Pulmonary artery endothelial cell (primary cell): ENCODE measurements around the gene VILL. TPM values are rescaled to one million over a fixed set of nuclear protein-coding genes. Genes with fewer than 3 reads are reported as not detected.
A peak's percentile ranks its signal among the peaks of the same experiment; 100 is the strongest.
"Not testable (repeated sequence)": the region's sequence is repeated elsewhere in the genome, so short reads cannot be mapped to it uniquely, and the experiment has no call there.

Experiments used
- DNase-seq: peaks from one replicate; pipeline ENCODE4 v3.0.0-alpha.2; 2011; ENCODE audit warnings: low read depth, low spot score
- total RNA-seq: library from RNA; depleted of rRNA; stranded (reverse); fragments of >200 nt; gene quantifications from 2 replicates; pipeline ENCODE4 v1.2.3, GENCODE V29; 2014

Gene VILL
- total RNA-seq, 1 donor from 2014 or later = 5.6 TPM

DNA sequence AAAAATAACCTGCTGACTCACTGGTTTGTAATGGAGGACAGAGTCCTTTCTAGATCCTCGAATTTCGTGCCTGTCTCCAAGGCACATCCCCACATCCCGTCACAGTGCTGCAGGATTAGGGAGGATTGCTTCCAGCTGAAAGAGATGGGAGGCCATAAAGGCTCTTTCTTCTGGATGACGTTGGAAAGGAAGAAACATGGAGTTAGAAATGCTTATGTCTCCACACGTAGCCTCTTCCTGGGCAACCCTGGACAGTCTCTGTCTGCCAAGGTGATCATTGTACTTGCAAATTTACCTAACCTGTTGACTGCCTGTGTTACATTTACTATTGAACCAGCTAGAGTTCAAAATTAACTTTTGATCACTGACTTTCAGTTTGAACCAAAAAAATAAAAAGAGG lies 27.6 kb upstream of the VILL start:
- no peak for DNase-seq

DNA sequence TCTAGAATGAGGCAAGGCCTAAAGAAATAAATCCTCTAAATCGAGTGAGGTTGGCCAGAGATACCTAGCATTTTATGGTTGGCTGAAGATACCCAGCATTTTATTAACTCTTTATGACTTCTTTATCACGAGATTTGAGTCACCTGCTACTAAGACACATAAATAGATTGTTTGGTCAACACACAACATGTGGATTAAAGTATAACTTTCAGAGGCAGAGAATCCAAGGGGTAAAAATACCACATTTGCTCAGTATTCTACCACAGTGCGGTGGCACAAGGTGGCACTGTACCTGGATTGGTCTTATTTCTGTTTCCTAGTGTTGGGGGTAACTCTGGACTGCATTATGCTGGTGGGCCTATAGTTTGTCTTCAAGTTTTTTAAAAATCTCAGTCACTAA lies 27.0 kb upstream of the VILL start:
- DNase-seq = no peak

DNA sequence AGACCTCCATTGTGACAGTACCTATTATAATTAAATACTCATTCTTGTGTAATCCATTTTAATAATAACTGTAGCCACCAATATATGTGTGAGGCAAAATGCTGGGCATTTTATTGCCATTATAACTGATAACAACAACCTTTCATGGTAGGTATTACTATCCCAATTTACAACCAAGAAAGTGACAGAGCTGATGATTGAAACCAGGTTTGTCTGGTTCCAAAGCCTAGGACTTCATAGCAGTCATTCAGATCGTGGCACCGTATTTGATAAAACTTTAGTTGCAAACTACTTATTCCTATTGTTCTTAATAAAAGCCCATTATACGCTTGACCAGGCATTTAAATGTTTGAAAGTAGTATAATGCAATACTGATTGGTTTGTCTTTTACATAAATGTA lies 26.4 kb upstream of the VILL start:
- DNase-seq = no peak

DNA sequence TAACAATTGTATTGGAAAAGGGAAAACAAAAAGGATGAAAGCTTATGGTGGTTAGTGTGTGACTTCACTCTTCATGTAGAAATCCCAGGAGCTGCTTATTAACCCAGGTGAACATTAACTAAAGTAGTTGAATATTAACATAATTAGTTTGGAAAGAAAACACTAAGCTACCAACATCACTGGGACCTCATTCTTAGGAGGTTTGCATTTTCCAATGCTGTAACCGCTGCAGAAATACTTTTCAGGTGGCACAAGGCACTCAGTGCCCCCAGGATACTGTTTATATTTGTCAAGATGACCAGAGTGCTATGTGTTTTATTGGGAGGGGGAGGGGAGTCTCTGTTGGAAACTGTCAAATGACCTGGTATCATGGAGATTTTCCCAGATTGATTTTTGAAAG lies 25.9 kb upstream of the VILL start:
- no peak for DNase-seq

DNA sequence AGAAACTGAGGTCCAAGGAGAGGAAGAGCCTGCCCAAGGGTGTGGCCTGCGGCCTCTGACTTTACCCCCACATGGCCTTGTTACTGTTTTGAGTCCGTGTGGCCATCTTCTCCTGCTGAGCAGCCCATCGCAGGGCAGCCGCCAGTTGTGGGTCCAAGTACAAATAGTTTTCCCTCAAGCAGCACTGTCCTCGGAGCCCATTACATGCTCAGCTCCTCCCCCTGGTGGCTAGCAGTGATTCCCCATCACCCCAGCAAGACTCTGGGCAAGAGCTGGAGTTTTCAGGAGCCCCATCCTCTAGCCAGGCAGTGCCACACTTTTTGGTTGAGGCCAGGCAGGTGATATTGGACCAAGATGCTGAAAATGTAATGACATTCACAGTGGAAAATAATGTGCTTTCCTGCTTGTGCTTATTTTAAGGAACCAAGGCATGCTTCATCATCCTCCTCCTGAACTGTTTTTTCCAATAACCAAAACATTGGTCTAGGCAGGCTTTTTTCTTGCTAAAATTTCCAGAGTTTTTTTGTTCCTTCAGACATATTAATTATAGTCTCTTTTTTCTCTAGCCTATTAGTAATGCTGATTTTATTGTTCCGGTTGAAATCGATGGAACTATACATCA lies 23.2 kb upstream of the VILL start:
- DNase-seq = peak; percentile 30

DNA sequence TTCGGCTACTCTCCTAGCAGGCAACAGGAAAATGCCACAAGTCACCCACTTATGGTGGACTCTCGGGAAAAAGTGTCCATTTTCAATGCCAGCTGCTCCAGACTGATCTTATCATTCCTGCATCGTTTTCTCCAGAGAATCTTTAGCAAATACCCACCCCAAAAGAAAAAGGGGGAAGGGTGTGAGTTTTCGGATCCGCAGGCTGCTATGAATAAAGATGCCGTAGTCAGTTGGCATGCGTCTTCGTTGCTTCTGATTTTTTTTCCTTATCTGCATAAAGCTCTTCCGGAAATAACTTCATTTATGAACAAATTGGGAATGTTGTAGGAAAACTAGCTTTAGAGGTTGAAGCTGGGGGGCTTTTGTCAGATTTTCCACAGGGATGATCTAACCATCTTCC lies 22.4 kb upstream of the VILL start:
- DNase-seq = no peak

DNA sequence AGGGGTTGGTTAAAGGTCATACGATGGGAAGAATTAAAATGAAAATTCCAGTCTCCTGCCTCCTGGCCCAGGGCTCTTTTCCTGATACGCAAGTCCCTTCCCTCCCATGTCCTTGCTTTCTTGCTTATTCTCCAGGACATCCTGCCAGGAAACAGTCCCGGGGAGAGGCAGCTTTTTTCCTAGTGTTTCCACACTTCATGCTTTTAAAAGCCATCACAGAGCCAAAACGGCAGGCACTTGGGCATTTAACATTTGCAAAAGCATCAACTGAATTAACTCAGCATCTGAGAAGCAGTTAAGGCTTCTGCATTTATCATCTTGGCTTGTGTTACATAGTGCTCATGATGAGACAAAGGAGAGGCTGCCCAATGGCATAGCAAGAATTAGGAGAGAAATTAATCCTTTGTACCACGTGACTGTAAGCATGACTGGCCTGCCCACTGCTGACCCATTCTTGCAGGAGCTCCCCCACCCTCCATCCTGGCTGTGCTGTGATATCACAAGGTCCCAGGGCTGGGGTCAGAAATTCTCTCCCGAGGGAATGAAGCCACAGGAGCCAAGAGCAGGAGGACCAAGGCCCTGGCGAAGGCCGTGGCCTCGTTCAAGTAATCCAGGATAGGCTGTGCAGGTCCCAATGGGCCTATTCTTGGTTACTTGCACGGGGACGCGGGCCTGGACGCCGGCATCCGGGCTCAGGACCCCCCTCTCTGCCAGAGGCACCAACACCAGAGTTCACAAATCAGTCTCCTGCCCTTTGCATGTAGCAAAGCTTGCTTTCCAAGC lies 21.6 kb upstream of the VILL start:
- no peak for DNase-seq

DNA sequence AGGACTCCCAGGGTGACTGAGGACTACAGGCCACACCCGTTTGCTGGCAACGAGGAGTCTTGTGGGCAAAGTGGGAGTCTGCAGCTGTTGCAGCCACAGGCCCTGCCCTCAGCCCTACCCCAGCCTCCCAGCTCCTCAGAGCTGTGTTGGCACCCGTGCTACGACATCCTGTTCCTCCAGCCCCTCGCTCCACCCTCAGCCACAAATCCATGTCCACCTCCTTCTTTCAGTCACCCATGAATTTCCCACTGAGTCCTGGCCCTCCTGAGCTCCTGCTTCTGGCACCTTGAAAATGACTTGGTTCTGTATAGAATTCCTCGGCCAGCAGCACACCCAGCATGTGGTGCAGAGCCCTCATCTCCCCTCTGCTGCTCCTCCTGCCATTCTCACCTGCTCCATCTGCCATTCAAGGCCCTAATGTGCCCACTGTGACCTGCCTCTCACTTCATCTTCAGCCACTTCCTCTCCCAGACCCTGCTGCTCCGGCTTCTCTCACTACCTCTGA lies 20.9 kb upstream of the VILL start:
- DNase-seq = no peak

DNA sequence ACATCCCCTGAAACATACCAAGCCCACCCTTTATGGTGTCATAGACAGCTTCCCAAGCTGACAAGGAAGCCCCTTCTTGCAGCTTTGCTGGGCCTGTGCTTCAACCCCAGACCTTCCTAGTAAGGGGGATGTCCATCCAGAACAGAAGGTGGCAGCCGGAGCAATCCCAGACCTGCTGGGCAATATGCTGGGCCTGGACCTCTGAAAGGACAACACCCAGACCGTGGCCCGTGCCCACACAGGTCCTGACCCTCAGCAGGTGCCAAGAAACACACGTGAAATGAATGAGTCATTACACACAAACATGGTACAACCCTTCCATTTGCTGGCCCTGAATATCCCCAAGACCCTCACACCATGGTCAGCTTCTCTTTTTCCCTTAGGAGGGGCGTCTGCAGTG lies 19.8 kb upstream of the VILL start:
- no peak for DNase-seq

DNA sequence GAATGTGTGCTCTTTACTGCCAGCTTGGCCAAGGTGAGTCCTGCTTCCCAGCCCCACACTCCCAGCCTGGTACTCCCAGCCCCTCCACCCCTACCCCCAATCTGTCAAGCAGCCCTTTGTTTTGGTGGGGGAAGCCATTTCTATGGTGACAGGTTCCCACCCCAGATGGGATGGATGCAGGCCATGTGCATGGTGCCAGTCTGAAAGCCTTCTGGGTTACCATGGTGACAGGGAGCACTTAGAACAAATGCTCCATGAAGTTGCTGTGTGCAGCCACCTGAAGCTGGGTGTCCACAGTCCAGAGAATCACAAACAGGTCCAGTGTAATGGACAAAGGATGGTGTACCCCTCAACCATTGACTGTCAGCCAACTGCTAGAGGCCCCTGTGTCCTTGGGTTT lies 19.1 kb upstream of the VILL start:
- DNase-seq = no peak

DNA sequence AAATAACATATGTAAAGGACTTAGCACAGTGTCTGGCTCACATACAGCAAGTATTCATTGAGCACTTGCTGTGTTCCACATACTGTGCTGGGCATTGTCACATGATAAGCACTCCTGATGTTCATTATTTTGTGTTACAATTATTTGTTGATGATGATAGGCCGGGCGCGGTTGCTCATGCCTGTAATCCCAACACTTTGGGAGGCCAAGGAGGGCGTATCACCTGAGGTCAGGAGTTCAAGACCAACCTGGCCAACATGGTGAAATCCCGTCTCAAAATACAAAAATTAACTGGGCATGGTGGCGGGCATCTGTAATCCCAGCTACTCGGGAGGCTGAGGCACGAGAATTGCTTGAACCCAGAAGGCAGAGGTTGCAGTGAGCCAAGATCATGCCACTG lies 18.5 kb upstream of the VILL start:
- DNase-seq = not testable (repeated sequence)

DNA sequence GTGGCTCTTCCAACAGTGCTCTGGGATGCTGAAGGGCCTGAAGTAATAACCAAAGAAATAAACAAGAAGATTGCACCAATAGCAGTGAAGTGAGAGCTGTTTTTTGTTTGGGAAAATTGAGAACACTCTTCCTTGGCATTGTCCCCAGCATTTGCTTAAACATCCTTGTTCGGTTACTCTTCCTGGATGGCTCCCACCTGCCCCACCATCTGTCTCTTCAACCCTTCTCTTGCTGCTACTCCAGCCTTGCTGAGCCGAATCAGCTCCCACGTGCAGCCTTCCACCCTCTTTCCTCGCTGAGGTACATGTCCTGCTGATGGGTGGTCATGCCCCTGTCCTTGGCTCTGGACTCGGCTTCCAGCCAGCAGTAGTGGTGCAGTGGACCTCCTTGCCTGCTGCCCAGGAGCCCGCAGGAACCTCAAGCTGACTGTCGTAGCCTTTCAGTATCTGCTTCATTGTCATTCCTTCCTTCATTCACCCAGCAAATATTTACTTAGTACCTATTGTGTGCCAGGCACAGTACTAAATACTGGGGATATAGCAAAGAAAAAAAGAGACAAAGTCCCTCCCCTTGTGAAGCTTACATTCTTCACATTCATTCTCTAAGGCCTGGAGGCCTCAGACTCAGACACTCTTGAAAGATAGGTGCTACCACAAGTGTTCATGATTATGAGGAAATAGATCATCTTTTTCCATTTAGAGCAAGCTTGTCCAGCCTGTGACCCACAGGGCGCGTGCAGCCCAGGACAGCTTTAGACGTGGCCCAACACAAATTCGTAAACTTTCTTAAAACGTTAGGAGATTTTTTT lies 17.1 kb upstream of the VILL start:
- no peak for DNase-seq

DNA sequence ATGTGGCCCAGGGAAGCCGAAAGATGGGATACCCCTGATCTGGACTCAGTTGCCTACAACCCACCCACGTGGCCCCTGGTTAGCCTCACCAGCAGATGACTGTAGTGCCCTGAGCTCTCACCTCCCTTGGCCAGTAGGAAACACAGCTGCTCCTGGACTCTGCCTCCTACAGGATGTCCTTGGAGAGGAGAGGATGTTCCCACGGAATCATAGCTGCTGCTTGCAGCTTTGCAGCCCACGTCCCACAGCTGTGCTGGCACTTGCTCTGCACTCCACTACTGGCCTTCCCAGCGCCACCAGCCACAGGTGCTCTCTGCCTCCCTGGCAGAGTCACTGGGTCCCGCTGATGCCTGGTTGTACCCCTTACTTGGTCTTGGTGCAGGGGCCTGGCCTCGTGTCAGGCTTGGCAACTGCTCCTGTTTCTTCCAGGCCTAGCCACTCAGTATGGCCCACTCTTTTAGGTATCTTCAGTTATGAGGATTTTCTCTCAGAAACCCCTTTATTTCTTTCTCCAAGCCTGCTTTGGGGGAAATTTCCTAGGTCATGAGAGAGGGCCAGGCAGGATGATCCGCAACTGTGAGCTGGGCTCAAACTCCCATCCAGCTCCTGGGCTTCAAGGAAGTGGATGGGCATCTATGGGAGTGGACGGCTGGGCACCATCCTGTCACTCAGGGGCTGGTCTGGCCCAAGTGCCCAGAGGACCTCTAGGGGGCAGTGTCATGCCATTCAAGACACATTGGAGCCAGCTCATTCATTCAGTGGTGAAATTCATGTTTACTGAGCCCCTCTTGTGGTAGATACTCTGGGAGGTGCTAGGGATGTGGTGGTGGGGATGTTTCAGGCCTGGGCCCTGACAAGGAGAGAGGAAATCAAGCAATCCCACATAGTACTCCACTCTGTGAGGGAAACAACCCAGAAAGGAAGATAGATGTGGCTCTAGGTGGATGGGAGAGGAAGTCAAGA lies 16.2 kb upstream of the VILL start:
- peak; percentile 37 for DNase-seq

DNA sequence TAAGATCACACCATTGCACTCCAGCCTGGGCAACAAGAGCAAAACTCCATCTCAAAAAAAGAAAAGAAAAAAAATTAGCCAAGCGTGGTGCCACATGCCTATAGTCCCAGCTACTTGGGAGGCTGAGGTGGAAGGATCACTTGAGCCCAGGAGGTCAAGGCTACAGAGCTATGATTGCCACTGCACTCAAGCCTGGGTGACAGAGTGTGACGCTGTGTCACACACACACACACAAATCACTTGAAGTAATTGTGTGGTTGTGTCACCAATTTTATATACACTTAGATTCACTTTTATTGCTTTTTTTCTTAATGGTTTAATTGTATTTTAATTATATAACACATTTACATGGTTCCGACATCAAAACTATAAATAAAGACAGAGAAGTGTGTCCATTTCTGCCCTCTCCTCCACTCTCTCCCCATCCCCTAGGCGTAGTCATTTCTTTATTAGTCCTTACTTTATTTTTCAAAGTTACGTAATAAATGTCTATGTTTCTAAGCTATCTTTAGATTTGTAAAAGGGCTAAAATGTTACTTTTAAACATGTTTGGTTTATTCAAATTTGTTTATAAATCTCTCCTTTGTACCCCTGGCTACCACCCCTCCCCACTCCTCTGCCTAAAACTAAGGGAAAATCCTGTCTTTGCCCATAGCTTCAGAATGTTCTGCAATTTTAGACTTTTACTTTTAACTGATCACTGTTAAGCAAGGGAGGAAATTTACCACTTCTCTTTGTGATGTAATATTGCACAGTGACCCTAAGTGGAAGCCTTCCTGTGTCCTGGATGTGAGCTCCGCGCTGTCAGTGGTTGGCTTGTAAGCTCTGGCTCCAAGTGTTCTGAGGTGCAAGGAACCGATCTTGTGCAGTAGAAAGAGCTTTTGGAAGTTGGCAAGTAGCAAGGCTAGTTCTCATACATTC lies 10.8 kb upstream of the VILL start:
- DNase-seq = no peak

DNA sequence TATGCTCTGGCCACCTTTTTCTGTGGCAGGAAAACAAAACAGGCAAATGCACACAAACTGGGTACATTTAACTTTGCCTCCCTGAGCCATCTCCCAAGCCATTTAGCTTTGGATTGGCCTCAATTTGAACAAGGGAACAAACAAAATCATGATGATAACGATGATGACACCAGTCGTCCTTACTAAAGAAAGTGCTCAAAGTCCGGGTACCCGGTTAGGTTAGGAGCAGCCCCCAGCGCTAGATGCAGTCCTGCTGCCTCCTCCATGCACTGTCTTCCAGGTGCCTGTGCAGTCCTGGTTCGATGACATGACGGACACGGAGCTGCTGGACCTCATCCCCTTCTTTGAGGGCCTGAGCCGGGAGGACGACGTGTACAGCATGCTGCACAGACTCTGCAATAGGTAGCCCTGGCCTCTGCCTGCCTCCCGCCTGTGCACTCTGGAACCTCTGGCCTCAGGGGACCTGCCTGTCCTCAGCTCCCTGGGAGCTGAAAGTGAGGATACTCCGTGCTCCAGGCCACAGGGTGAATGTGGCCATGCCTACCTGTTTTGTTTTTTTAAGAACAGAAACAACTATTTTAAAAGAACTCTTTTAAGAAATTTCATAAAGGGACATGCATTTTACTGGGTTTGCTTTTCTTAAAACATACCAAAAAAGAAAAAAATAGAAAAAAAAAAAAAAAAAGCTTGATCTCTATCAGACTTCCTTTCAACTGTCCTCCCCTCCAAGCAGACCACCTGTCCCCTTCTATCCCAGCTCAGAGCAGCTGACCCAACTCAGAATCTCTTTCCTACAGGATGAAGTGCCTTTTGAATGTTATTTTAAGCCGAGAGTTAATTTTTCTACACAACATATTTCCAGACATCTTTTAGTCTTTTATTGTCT lies 9.9 kb upstream of the VILL start:
- no peak for DNase-seq

DNA sequence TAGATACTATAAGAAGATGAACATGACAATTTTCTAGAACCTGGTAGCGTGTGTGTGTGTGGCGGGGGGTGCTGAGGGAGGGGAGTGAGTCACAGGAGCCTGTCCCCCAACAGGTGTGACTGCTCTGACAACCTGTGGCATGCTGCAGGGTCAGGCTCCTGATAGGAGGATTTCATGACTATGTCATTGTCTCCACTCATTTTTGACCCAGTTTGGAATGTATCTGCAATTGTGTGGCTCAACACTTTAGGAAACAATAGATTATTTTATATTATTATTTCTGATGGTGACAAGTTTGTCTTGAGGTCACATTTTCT lies 9.3 kb upstream of the VILL start:
- no peak for DNase-seq

DNA sequence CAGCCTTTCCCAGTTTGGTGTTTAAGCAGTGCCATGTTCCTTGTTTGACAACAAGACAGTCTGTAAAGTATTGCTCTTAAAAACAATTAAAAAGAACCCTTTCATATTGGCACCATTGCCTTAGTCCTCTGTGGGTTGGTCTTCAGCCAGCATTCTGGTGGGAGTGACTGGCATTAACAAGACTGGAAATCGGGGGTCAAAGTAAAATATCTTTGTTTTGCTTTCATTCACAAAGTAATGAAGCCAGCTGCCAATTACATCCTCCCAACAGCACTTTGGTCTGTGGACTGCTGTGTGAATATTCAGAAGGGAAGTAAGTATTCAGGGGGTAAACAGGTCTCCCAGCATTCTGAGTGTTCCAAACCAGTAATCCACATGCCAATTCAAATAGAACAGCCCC lies 8.3 kb upstream of the VILL start:
- no peak for DNase-seq

DNA sequence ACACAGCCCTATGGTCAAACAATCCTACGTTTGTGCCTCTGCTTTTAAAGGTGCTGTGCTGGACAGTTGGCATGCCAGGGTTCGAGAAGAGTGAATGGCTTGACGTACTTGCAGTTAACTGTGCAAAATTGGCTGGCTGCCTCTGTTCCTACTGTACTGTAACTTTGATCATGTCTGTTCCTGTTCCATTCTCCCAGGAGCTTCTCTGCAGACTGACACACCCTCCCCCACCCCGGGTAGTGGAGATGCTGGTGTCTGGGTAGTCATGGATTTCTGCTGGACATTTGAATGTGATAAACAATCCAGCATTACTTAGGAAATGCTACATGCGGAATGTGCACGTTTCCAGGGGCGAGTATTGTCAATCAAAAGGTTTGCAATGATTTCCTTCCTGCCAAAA lies 6.5 kb upstream of the VILL start:
- no peak for DNase-seq

DNA sequence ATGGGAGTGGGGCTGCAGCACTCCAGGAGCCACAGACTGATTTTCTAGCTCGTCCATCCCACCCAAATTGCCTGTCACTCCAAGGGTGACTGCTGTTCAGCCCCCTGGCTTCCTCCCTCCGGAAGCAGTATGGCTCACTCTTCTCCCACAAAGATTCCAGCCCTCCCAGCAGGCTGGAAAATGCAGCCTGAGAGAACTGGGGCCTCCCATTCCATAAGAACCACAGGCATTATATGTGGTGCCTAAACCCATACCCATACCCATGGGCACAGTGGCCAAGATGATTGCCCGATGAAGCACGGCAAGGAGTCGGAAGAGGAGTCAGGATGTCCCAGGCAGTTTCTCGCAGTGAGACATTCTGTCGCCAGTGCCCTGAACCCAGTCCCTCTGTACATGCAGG lies 6.0 kb upstream of the VILL start:
- DNase-seq = no peak
